ENCODE results near the gene SGCB.

Gene SGCB

GRCh38 chr4:52005604-52006273 lies 32.4 kb downstream of the SGCB start:
- DNase-seq, result no peak
- TF ChIP-seq GATA1 (IDR thresholded peaks at IDR 0.05; ENCODE audit: low read depth, low read length) (no peak), POLR2A (IDR thresholded peaks at IDR 0.05; ENCODE audit: low read length) (no peak)

DNA sequence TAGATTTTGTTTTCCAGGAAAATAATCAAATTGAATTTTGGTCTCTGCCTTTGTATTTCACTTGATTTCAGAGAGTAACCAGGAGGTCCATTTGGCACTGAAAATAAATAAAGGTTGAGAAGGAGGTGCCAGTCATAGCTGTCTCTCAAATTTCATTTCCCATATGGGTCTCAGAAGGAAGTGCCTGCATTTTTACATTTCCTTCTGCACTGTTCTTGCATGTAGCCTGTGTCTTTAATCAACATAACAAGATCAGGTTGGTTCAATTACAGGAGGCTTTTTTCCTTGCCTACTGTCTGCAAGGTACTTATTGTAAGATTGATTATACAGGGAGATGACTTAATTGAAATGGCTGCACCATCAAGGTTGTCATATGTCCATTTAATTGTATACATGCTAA lies 33.7 kb downstream of the SGCB start:
- DNase-seq, result no peak
- TF ChIP-seq POLR2A (IDR thresholded peaks at IDR 0.05; ENCODE audit: low read length) (no peak), GATA1 (IDR thresholded peaks at IDR 0.05; ENCODE audit: low read depth, low read length) (no peak)

DNA sequence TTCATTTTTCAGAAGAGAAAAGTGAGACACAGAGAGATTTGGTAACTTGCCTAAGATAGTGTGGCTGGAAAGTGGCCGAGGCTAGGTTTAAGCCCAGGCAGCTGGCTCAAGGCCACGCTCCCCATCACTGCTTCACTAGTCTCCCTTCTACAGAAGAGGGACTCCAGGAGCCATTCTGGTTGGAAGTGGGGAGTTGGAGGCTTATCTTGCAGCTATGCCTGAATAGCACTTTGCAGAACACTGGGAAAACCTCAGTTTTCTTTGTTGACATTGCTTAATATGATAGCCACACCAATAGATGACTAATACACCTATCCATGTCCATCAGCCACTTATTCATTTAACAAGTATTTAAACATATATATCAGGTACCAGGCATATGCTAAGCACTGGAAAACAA lies 36.5 kb downstream of the SGCB start:
- TF ChIP-seq GATA1 (IDR thresholded peaks at IDR 0.05; ENCODE audit: low read depth, low read length) (no peak), POLR2A (IDR thresholded peaks at IDR 0.05; ENCODE audit: low read length) (no peak)
- DNase-seq, result no peak

DNA sequence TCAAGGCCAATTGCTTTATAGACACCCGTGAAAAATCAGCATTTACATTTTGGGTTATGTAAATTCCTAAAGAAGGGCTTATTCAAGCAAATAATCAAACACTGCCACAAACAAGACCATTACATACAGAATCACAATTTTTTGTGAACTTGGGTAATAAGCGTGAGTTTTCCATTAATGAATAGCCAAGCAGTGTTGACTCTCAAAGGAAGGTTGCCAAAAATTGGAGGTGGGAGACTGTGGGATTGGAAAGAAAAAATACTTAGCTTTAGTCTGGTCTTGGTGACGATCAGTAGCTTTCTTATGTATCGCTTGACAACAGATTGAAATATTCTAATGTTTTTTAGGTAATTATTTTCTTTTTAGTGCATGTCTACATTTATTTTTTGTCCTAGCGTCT lies 38.8 kb downstream of the SGCB start:
- no peak for TF ChIP-seq POLR2A (IDR thresholded peaks at IDR 0.05; ENCODE audit: low read length)
- TF ChIP-seq GATA1 (IDR thresholded peaks at IDR 0.05; ENCODE audit: low read depth, low read length), result no peak
- no peak for DNase-seq

DNA sequence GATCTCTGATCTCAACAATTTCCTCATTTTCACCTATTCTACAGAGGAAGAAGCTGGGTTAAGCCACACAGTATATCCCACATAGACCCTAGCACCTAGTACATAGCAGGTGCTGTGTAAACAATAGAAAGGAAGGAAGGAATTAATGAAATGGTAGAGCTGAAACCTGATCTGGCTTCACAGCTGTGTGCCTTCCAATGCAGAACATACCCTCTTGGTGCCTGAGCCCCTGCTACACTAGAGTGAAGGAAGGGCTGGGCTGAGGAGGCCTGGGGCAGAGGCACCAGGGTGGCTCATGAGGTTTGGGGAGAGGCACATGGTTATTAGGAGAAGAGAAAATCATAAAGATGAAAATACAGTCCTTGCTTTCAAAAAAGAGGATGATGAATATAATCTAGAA lies 39.3 kb downstream of the SGCB start:
- no peak for DNase-seq
- TF ChIP-seq POLR2A (IDR thresholded peaks at IDR 0.05; ENCODE audit: low read length) (no peak), GATA1 (IDR thresholded peaks at IDR 0.05; ENCODE audit: low read depth, low read length) (no peak)

GRCh38 chr4:51997647-51998046 lies 40.5 kb downstream of the SGCB start:
- no peak for DNase-seq
- TF ChIP-seq GATA1 (IDR thresholded peaks at IDR 0.05; ENCODE audit: low read depth, low read length) (no peak), POLR2A (IDR thresholded peaks at IDR 0.05; ENCODE audit: low read length) (no peak)

DNA sequence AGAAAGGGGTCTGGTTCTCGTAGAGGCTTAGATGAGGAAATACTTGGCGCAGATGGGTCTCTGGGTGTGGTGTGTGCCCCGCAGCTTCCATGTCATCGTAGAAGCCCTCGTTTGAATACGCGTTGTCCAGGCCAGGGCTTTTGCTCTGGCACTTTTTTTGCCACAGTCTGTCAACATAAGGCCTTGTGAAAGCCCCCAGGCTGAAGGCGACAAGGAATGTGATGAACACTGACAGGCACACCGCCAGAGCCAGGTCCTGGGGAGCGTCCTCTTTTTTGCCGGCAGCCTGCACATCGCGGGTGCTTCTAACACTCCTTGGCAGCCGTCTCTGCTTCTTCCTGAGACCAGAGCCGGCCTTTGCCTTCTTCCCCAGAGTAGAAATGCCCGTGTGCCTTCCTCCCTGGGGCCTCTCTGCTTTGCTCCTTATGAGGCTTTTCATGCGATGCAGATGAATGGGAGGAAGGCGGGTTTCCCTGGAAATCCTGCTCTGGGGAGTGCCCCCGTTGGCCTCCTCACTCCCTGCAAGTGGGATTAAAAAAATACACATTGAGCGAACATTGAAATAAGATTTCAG lies 42.4 kb downstream of the SGCB start:
- TF ChIP-seq POLR2A (IDR thresholded peaks at IDR 0.05; ENCODE audit: low read length), result no peak
- TF ChIP-seq GATA1 (IDR thresholded peaks at IDR 0.05; ENCODE audit: low read depth, low read length), result no peak

More for the DNA sequence above, 42.4 kb downstream of the SGCB start:
- no peak for DNase-seq

Data from erythroblast (primary cell).